ENCODE measurements around the gene BPI.

BPI gene

DNA sequence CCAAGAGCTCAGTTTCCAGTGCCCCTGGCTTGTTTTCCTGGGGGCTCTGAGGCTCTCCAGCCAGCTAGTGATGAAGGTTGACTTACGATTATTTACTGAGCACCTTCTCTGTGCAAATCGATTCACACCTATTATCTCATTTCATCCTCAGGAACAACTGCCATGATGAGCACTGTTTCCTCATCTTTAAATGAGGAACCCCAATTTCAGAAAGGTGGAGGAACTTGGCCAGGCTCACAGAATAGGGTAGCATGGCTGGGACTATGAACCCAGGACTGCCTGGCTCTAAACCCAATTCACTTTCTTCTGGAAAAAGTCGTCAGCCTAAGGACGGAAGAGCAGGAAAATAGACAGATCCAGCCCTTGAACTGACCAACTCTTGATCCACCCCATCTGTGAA is 3.5 kb upstream of the BPI start:
- ChIA-PET POLR2A (no interaction called here), CTCF (interaction anchor here (1.4 kb wide), 1 partner anchor 79 kb away, joined by 4 read pairs; no protein-coding TSS in a partner anchor)
- no peak for DNase-seq (ENCODE audit: extremely low spot score)
- TF ChIP-seq, protein P1, sequence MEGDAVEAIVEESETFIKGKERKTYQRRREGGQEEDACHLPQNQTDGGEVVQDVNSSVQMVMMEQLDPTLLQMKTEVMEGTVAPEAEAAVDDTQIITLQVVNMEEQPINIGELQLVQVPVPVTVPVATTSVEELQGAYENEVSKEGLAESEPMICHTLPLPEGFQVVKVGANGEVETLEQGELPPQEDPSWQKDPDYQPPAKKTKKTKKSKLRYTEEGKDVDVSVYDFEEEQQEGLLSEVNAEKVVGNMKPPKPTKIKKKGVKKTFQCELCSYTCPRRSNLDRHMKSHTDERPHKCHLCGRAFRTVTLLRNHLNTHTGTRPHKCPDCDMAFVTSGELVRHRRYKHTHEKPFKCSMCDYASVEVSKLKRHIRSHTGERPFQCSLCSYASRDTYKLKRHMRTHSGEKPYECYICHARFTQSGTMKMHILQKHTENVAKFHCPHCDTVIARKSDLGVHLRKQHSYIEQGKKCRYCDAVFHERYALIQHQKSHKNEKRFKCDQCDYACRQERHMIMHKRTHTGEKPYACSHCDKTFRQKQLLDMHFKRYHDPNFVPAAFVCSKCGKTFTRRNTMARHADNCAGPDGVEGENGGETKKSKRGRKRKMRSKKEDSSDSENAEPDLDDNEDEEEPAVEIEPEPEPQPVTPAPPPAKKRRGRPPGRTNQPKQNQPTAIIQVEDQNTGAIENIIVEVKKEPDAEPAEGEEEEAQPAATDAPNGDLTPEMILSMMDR (IDR thresholded peaks at IDR 0.05; ENCODE audit: control extremely low read depth, extremely low read depth, low read depth, missing control alignments), result no peak

DNA sequence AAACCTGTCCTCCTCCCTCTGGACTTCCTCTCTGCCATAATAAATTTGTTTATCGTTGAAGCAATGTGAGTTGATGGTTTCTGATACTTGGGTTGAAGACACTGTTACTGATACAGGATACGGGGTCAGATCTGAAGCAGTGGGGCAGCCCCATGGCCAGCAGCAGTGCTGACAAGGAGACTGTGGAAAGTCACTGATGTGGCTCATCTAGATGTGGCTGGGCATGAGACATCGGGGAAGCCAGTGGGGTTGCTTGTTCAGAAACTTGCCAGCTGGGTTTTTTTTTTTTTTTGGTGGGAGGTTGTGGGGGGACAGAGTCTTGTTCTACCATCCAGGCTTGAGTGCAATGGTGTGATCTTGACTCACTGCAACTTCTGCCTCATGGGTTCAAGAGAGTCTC is 2.6 kb upstream of the BPI start:
- no peak for DNase-seq (ENCODE audit: extremely low spot score)
- CTCF ChIA-PET, result no interaction called here
- POLR2A ChIA-PET, result interaction anchor here (0.7 kb wide), 1 partner anchor 421 kb away, joined by 5 read pairs; no protein-coding TSS in a partner anchor
- TF ChIP-seq, protein P1 (IDR thresholded peaks at IDR 0.05; ENCODE audit: control extremely low read depth, extremely low read depth, low read depth, missing control alignments), result no peak

DNA sequence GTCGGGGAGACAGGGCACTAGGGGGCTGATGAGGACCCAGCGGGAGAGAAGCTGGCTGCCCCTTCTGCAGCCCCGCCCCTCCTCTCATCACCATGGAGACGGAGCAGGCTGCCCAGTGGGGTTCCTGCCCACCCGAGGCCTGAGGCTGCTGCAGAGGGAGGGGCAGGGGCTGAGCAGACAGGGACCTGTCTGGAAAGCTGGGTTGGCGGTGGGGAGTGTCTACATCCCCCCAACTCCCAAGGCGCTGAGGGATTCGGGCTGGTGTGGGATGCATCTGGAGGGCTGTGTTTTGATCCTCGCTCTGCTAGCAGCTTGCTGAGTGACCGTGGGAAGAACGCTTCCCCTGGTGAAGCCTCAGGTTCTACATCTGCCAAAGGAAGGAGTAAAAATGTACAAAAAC is 1.2 kb upstream of the BPI start:
- DNase-seq (ENCODE audit: extremely low spot score), result no peak
- ChIA-PET CTCF (interaction anchor here (1.5 kb wide), 1 partner anchor 81 kb away, joined by 6 read pairs; no protein-coding TSS in a partner anchor), POLR2A (no interaction called here)
- TF ChIP-seq, protein P1 (IDR thresholded peaks at IDR 0.05; ENCODE audit: control extremely low read depth, extremely low read depth, low read depth, missing control alignments), result no peak

DNA sequence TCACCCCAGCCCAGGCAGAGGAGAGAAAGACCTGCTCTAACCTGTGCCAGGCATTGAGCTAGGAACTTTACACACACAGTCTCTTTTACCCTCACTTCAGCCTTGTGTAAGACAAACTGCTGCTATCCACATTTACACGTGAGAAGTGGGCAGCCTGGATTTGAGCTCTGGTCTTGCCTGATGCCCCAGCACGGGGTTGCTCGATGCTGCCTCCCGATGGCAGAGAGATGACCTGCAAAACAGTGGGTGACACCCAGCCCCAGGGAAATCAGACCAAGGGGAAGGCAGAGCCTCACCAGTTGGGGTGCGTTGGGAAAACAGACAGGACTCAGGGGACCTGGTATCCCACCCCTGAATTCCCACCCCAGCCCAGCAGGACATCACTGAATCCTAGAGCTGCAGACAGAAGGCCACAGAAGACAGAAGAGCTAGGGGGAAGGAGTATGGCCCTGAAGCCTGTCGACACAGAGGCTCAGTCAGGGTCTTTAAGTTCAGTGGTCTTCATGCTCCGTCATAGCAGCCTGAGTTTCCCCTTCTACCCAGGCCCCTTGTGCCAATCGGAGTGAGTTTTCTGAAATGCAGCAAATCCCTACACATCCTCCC is 990 bp downstream of the BPI start:
- CTCF ChIA-PET, result interaction anchor here (0.9 to 2.5 kb wide), 6 partner anchors 10 to 84 kb away, joined by 3 to 10 read pairs (median 4); no protein-coding TSS in a partner anchor
- peak; percentile 47 for DNase-seq (ENCODE audit: extremely low spot score)
- POLR2A ChIA-PET, result no interaction called here
- TF ChIP-seq, protein P1 (IDR thresholded peaks at IDR 0.05; ENCODE audit: control extremely low read depth, extremely low read depth, low read depth, missing control alignments), result peak; percentile 33

DNA sequence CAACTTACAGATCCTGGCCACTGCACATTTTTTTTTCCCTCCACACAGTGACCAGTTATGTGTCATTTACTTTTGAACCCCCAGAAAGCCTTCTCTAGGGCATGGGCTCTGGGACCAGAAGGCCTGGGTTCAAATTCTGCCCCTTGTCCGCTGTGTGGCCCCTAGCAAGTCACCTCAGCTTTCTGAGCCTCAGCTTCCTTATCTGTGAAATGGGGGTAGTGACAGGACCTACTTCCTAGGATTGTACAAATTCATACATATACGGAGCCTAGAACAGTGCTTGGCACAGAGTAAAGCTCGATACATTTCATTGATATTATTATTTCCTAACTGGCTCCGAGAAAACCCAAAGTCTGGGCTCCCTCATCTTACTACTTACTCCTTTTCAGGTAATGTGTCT is 1.6 kb downstream of the BPI start:
- CTCF ChIA-PET, result interaction anchor here (0.9 to 2.5 kb wide), 4 partner anchors 10 to 84 kb away, joined by 3 to 10 read pairs (median 4); no protein-coding TSS in a partner anchor
- POLR2A ChIA-PET, result no interaction called here
- DNase-seq (ENCODE audit: extremely low spot score), result no peak
- TF ChIP-seq, protein P1 (IDR thresholded peaks at IDR 0.05; ENCODE audit: control extremely low read depth, extremely low read depth, low read depth, missing control alignments), result no peak

DNA sequence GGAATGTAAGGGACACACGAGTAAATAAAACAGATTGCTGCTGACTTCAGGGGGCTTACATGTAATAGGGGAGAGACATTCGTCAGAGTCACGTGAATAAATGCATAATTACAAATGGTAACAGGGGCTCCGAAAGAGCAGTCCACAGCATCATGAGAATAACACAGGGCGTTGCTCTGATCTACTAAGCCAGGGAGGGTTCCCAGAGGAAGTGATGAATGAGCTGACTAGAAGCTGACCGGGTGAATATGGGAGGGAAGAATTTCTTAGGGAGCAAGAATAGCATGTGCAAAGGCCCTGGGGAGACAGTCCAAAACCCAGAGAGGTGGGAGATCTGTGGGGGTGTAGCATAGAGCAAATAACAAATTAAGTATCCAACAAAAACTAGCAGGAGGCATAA is 2.4 kb downstream of the BPI start:
- POLR2A ChIA-PET, result no interaction called here
- CTCF ChIA-PET, result interaction anchor here (1.5 kb wide), 1 partner anchor 85 kb away, joined by 4 read pairs; no protein-coding TSS in a partner anchor
- TF ChIP-seq, protein P1 (IDR thresholded peaks at IDR 0.05; ENCODE audit: control extremely low read depth, extremely low read depth, low read depth, missing control alignments), result no peak

More for the DNA sequence above, 2.4 kb downstream of the BPI start:
- no peak for DNase-seq (ENCODE audit: extremely low spot score)
